GM12892 (cell line): ENCODE data around the gene PARP8.

Source experiments
- POLR2A ChIP-seq: IDR thresholded peaks from 2 replicates; pipeline ENCODE4 v1.6.1; 2011; ENCODE audit warnings: low read depth, low read length, control low read depth
- POLR2AphosphoS5 ChIP-seq: IDR thresholded peaks from 2 replicates; pipeline ENCODE4 v1.6.1; 2011; ENCODE audit warnings: low read depth, low read length, control low read depth
- TAF1 ChIP-seq: IDR thresholded peaks from 2 replicates; pipeline ENCODE4 v1.6.1; 2011; ENCODE audit warnings: low read depth, mild to moderate bottlenecking, control low read depth, low read length, borderline replicate concordance

DNA sequence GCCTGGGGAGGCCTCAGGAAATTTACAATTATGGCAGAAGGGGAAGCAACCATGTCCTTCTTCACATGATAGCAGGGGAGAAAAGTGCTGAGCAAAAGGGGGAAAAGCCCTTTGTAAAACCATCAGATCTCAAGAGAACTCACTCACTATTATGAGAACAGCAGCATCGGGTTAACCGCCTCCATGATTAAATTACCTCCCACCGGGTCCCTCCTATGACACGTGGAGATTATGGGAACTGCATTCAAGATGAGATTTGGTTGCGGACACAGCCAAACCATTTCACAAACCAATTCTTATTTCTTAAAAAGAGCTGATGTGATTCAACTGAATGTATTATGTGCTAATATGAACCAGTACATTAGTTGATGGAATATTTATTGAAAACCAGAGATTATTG is 63.9 kb downstream of the PARP8 start:
- TF ChIP-seq POLR2A (no peak), TAF1 (no peak), POLR2AphosphoS5 (no peak)
